ENCODE measurements around the gene SRD5A1.

SRD5A1 gene

DNA sequence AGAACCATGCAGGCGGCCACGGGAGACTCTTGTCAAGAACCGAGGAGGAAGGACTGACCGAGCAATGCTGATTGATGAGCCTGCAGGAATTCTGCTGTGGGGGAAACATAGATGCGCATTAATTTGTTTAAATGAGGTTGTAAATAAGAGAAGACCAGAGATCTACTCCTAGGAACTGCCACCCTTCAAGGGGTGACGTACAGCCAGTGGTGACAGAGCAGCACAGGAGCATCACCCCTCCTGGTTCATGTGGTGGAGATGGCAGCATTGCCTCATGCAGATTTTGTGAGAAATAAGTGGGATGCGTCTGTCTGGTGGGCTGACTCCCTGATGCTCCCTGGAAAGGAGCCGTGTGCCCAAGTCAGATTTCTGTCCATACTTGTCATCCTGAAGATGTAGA is 22.2 kb downstream of the SRD5A1 start:
- no peak overlapping the region for H3K4me2 ChIP-seq (ENCODE audit: low read depth, low read length)
- no peak for DNase-seq
- no peaks in the 10 kb centered on the region for H3K9me2 ChIP-seq (replicated peaks; ENCODE audit: insufficient read depth, low read length)
- H3F3A ChIP-seq (ENCODE audit: insufficient read depth, low read length) = no peaks in the 10 kb centered on the region
- no peaks in the 10 kb centered on the region for H3K9me3 ChIP-seq (replicated peaks; ENCODE audit: insufficient read depth, low read length)
- peaks cover 9% of the 10 kb centered on the region; the same call in 1 of the 2 replicates for H3K36me3 ChIP-seq (replicated peaks; ENCODE audit: insufficient read depth, low read length)
- H4K20me1 ChIP-seq (ENCODE audit: insufficient read depth, low read length) = no peaks in the 10 kb centered on the region
- no peak for TF ChIP-seq EZH2 (optimal IDR thresholded peaks at IDR 0.05; ENCODE audit: low read depth, low read length)
- no peak for TF ChIP-seq EZH2phosphoT487 (IDR thresholded peaks at IDR 0.05; ENCODE audit: low read length)
- TF ChIP-seq, protein P1, sequence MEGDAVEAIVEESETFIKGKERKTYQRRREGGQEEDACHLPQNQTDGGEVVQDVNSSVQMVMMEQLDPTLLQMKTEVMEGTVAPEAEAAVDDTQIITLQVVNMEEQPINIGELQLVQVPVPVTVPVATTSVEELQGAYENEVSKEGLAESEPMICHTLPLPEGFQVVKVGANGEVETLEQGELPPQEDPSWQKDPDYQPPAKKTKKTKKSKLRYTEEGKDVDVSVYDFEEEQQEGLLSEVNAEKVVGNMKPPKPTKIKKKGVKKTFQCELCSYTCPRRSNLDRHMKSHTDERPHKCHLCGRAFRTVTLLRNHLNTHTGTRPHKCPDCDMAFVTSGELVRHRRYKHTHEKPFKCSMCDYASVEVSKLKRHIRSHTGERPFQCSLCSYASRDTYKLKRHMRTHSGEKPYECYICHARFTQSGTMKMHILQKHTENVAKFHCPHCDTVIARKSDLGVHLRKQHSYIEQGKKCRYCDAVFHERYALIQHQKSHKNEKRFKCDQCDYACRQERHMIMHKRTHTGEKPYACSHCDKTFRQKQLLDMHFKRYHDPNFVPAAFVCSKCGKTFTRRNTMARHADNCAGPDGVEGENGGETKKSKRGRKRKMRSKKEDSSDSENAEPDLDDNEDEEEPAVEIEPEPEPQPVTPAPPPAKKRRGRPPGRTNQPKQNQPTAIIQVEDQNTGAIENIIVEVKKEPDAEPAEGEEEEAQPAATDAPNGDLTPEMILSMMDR (IDR thresholded peaks at IDR 0.05; ENCODE audit: low read length) = no peak
- no peak overlapping the region for H3K9ac ChIP-seq (ENCODE audit: low read length)
- no peaks in the 10 kb centered on the region for H3K27me3 ChIP-seq (replicated peaks; ENCODE audit: insufficient read depth, low read length)
- 0 out of 2 replicates have a peak, but pooled peaks cover 5% of the 10 kb centered on the region for H3K4me1 ChIP-seq (ENCODE audit: low read length)
- no peaks in the 10 kb centered on the region for H3K79me2 ChIP-seq (ENCODE audit: low read length)
- H2AFZ ChIP-seq (ENCODE audit: low read length) = no peak overlapping the region
- H3K4me3 ChIP-seq (ENCODE audit: low read length) = no peak overlapping the region
- H3K27ac ChIP-seq (ENCODE audit: low read length) = no peak overlapping the region

DNA sequence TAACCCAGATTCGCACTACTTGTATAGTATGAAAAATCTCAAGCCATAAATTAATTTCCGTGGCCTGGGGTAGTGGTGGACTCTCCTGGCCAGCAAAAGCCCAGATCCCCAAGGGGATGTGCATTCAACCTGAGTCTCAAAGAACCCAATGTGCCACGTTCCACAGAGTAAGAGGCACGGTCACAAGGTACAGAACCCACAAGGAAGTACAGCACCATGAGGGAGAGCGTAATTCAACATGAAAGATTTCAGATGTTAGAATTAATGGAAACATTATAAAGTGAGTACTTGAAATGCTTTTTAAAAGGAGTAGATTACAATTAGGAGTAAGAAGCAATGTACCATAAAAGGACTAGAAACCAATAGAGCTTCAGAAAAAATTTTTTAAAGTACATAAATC is 23.4 kb downstream of the SRD5A1 start:
- TF ChIP-seq, protein P1 (IDR thresholded peaks at IDR 0.05; ENCODE audit: low read length) = no peak
- TF ChIP-seq EZH2 (optimal IDR thresholded peaks at IDR 0.05; ENCODE audit: low read depth, low read length) = no peak
- no peak for TF ChIP-seq EZH2phosphoT487 (IDR thresholded peaks at IDR 0.05; ENCODE audit: low read length)
- DNase-seq = no peak
- H3K4me2 ChIP-seq (ENCODE audit: low read depth, low read length) = no peak overlapping the region
- no peaks in the 10 kb centered on the region for H3F3A ChIP-seq (ENCODE audit: insufficient read depth, low read length)
- no peaks in the 10 kb centered on the region for H3K9me3 ChIP-seq (replicated peaks; ENCODE audit: insufficient read depth, low read length)
- H3K4me3 ChIP-seq (ENCODE audit: low read length) = no peak overlapping the region
- H3K9ac ChIP-seq (ENCODE audit: low read length) = no peak overlapping the region
- no peaks in the 10 kb centered on the region for H3K79me2 ChIP-seq (ENCODE audit: low read length)
- H3K27me3 ChIP-seq (replicated peaks; ENCODE audit: insufficient read depth, low read length) = no peaks in the 10 kb centered on the region
- no peak overlapping the region for H2AFZ ChIP-seq (ENCODE audit: low read length)
- H3K36me3 ChIP-seq (replicated peaks; ENCODE audit: insufficient read depth, low read length) = peaks cover 9% of the 10 kb centered on the region; the same call in 1 of the 2 replicates
- no peak overlapping the region for H3K27ac ChIP-seq (ENCODE audit: low read length)
- H3K9me2 ChIP-seq (replicated peaks; ENCODE audit: insufficient read depth, low read length) = no peaks in the 10 kb centered on the region
- no peaks in the 10 kb centered on the region for H4K20me1 ChIP-seq (ENCODE audit: insufficient read depth, low read length)
- 0 out of 2 replicates have a peak, but pooled peaks cover 5% of the 10 kb centered on the region for H3K4me1 ChIP-seq (ENCODE audit: low read length)

DNA sequence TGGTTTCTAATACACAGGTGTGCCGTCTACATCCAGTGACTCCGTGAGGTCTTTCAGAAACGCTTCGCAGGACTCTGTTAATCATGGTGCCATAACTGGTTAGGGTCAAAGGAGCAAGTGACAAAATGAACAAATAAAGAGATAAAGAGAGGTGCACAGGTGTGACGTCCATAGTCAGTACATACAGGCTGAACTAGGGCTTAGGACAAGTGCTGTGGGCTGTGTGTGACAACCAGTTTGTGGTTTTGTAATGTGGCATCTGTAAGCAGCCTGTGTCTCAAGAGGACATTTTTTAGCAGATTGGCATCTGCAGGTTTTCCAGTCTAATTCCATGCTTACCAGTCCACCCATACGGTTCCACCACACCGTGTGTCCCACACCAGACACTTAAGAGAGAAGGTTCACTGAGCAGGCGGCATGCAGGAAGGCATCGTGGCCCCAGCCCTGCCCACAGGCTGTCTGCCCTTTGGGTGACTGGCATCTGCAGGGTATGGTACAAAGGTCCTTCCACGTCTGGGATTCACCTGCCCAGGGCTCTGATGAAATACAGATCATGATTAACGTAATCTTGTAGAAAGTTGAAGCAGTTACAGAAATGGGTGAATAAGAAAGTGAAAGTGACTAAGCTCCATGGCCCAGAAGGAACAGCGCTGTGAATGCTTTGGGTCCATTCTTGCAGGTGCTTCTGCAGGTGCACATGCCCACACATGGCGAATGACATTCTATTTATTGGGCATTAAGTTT is 26.9 kb downstream of the SRD5A1 start:
- DNase-seq = no peak
- H2AFZ ChIP-seq (ENCODE audit: low read length) = no peak overlapping the region
- no peak overlapping the region for H3K4me2 ChIP-seq (ENCODE audit: low read depth, low read length)
- no peaks in the 10 kb centered on the region for H3K9me2 ChIP-seq (replicated peaks; ENCODE audit: insufficient read depth, low read length)
- no peaks in the 10 kb centered on the region for H3K9me3 ChIP-seq (replicated peaks; ENCODE audit: insufficient read depth, low read length)
- H3K4me1 ChIP-seq (ENCODE audit: low read length) = no peaks in the 10 kb centered on the region
- no peaks in the 10 kb centered on the region for H4K20me1 ChIP-seq (ENCODE audit: insufficient read depth, low read length)
- H3K4me3 ChIP-seq (ENCODE audit: low read length) = no peak overlapping the region
- H3K79me2 ChIP-seq (ENCODE audit: low read length) = no peaks in the 10 kb centered on the region
- 0 out of 2 replicates have a peak, but pooled peaks cover 9% of the 10 kb centered on the region for H3K36me3 ChIP-seq (replicated peaks; ENCODE audit: insufficient read depth, low read length)
- H3K27me3 ChIP-seq (replicated peaks; ENCODE audit: insufficient read depth, low read length) = no peaks in the 10 kb centered on the region
- H3K9ac ChIP-seq (ENCODE audit: low read length) = no peak overlapping the region
- no peak overlapping the region for H3K27ac ChIP-seq (ENCODE audit: low read length)
- H3F3A ChIP-seq (ENCODE audit: insufficient read depth, low read length) = no peaks in the 10 kb centered on the region
- TF ChIP-seq EZH2phosphoT487 (IDR thresholded peaks at IDR 0.05; ENCODE audit: low read length) = no peak
- no peak for TF ChIP-seq EZH2 (optimal IDR thresholded peaks at IDR 0.05; ENCODE audit: low read depth, low read length)
- TF ChIP-seq, protein P1 (IDR thresholded peaks at IDR 0.05; ENCODE audit: low read length) = no peak

Data from MM.1S (cell line).